H1 (cell line): Measurements from ENCODE around the gene GNAI1. TPM values are rescaled to one million over a fixed set of nuclear protein-coding genes. Genes with fewer than 3 reads are reported as not detected.

Source experiments
- CTCF ChIA-PET: fragments of 300-600 bp; sonication (Branson Sonifier 250); formaldehyde crosslinking; loops from one replicate; lab custom pipeline; 2021; ENCODE audit not compliant: partially characterized antibody; lab: Charles Lee
- POLR2A ChIA-PET: fragments of 300-600 bp; sonication (Branson Sonifier 250); formaldehyde crosslinking; loops from one replicate; lab custom pipeline; 2021; ENCODE audit warnings: inconsistent platforms; ENCODE audit not compliant: partially characterized antibody; lab: Charles Lee
- DNase-seq, 2 experiments: peaks; one replicate each; pipeline versions ENCODE4 v3.0.0 to v3.0.0-alpha.2; 2010 to 2022; ENCODE audit warnings: low spot score in 2 of 2, low read depth in 1 of 2, mixed read lengths in 1 of 2
- FAIRE-seq: peaks from 2 replicates; lab custom pipeline; 2011; peaks lifted over from hg19 to GRCh38; lab: Jason Lieb, UNC
- H2AFZ ChIP-seq: 2 replicates; pipeline ENCODE4 v1.8.1; 2012; ENCODE audit warnings: low read length, inconsistent platforms
- H2AK5ac ChIP-seq: 2 replicates; pipeline ENCODE4 v1.6.1; 2013; ENCODE audit warnings: low read depth, low read length
- H2BK120ac ChIP-seq: replicated peaks from 2 replicates; pipeline ENCODE3; 2013; ENCODE audit warnings: low read depth, low read length, inconsistent platforms
- H2BK12ac ChIP-seq: 2 replicates; pipeline ENCODE4 v1.6.1; 2013; ENCODE audit warnings: low read depth, low read length
- H2BK15ac ChIP-seq: 2 replicates; pipeline ENCODE4 v1.6.1; 2013; ENCODE audit warnings: low read length
- H2BK20ac ChIP-seq: 2 replicates; pipeline ENCODE4 v1.6.1; 2013; ENCODE audit warnings: low read length
- H2BK5ac ChIP-seq: 2 replicates; pipeline ENCODE4 v1.6.1; 2013; ENCODE audit warnings: low read depth, low read length
- H3K14ac ChIP-seq: 2 replicates; pipeline ENCODE4 v1.6.1; 2013; ENCODE audit warnings: inconsistent platforms; ENCODE audit not compliant: insufficient read length
- H3K18ac ChIP-seq: 2 replicates; pipeline ENCODE4 v1.6.1; 2013; ENCODE audit warnings: low read length; ENCODE audit errors: extremely low read depth
- H3K23ac ChIP-seq: 2 replicates; pipeline ENCODE4 v1.6.1; 2013; ENCODE audit warnings: inconsistent platforms; ENCODE audit not compliant: insufficient read length
- H3K23me2 ChIP-seq: 2 replicates; pipeline ENCODE4 v1.6.1; 2013; ENCODE audit warnings: low read depth, low read length
- H3K27ac ChIP-seq: 2 replicates; pipeline ENCODE4 v1.6.1; 2011; ENCODE audit warnings: low read depth, low read length, inconsistent platforms
- H3K27me3 ChIP-seq, 4 experiments: replicated peaks in 1 of 4; 1 replicate in 1 of 4; 2 replicates in 3 of 4; pipeline versions ENCODE4 v1.6.1 to v1.8.1; 2011 to 2013; ENCODE audit warnings: low read length in 3 of 4, mild to moderate bottlenecking in 3 of 4, inconsistent platforms in 2 of 4, mixed read lengths in 2 of 4, moderate library complexity in 1 of 4; ENCODE audit not compliant: control insufficient read depth in 3 of 4, insufficient read depth in 3 of 4; ENCODE audit errors: extremely low read depth in 1 of 4
- H3K36me3 ChIP-seq, 4 experiments: 2 replicates each; pipeline versions ENCODE4 v1.6.1 to v1.8.1; 2011 to 2013; ENCODE audit warnings: mild to moderate bottlenecking in 4 of 4, low read length in 3 of 4, moderate library complexity in 2 of 4, control low read depth in 1 of 4, inconsistent platforms in 1 of 4; ENCODE audit not compliant: insufficient read depth in 4 of 4, control insufficient read depth in 2 of 4
- H3K4ac ChIP-seq: replicated peaks from 2 replicates; pipeline ENCODE3; 2013; ENCODE audit warnings: low read length, low read depth, mixed read lengths, inconsistent platforms; ENCODE audit not compliant: insufficient read length
- H3K4me1 ChIP-seq, 4 experiments: replicated peaks in 1 of 4; 1 replicate in 1 of 4; 2 replicates in 3 of 4; pipeline versions ENCODE4 v1.6.1 to v1.8.1; 2011 to 2013; ENCODE audit warnings: low read length in 3 of 4, inconsistent platforms in 2 of 4, mixed read lengths in 1 of 4; ENCODE audit not compliant: insufficient read depth in 4 of 4, control insufficient read depth in 3 of 4
- H3K4me2 ChIP-seq, 2 experiments: 2 replicates each; pipeline versions ENCODE4 v1.6.1 to v1.8.1; 2011 to 2013; ENCODE audit warnings: low read depth in 2 of 2, low read length in 2 of 2, control low read depth in 1 of 2, inconsistent platforms in 1 of 2, mild to moderate bottlenecking in 1 of 2; ENCODE audit not compliant: insufficient read depth in 1 of 2
- H3K4me3 ChIP-seq, 4 experiments: fragments of 200-600, 300-600 bp in 1 of 4; sonication (generic), shearing (Covaris generic), sonication (Bioruptor Twin) in 1 of 4; 2 replicates each; pipeline versions ENCODE4 v1.5.1 to v1.8.1; 2011 to 2016; ENCODE audit warnings: low read length in 4 of 4, low read depth in 3 of 4, control low read depth in 2 of 4, inconsistent platforms in 2 of 4, mild to moderate bottlenecking in 2 of 4, mixed read lengths in 1 of 4, moderate library complexity in 1 of 4; ENCODE audit not compliant: insufficient read depth in 2 of 4; ENCODE audit errors: extremely low read depth in 1 of 4
- H3K56ac ChIP-seq: replicated peaks from 2 replicates; pipeline ENCODE3; 2013; ENCODE audit warnings: low read depth, mild to moderate bottlenecking, mixed read lengths, low read length, inconsistent platforms; ENCODE audit not compliant: insufficient read length
- H3K79me1 ChIP-seq: 2 replicates; pipeline ENCODE4 v1.6.1; 2013; ENCODE audit warnings: low read depth, low read length, control low read depth
- H3K79me2 ChIP-seq, 2 experiments: 2 replicates each; pipeline versions ENCODE4 v1.6.1 to v1.8.1; 2012 to 2013; ENCODE audit warnings: low read length in 2 of 2, mild to moderate bottlenecking in 2 of 2, inconsistent platforms in 1 of 2; ENCODE audit not compliant: insufficient read depth in 2 of 2, control insufficient read depth in 1 of 2
- H3K9ac ChIP-seq, 4 experiments: replicated peaks in 1 of 4; 1 replicate in 1 of 4; 2 replicates in 3 of 4; pipeline versions ENCODE4 v1.6.1 to v1.8.1; 2011 to 2013; ENCODE audit warnings: low read depth in 3 of 4, low read length in 3 of 4, control low read depth in 2 of 4, mild to moderate bottlenecking in 2 of 4, moderate library complexity in 2 of 4, inconsistent platforms in 1 of 4; ENCODE audit errors: extremely low read depth in 1 of 4
- H3K9me3 ChIP-seq, 2 experiments: 2 replicates each; pipeline versions ENCODE4 v1.6.1 to v1.8.1; 2012 to 2013; ENCODE audit warnings: mild to moderate bottlenecking in 2 of 2, moderate library complexity in 2 of 2, control low read depth in 1 of 2, inconsistent platforms in 1 of 2, low read depth in 1 of 2, low read length in 1 of 2, mixed read lengths in 1 of 2; ENCODE audit not compliant: insufficient read depth in 2 of 2
- H4K20me1 ChIP-seq, 2 experiments: replicated peaks in 1 of 2; 2 replicates each; pipeline versions ENCODE3 to v1.8.1; 2011 to 2013; ENCODE audit warnings: inconsistent platforms in 2 of 2, low read length in 2 of 2, mild to moderate bottlenecking in 1 of 2; ENCODE audit not compliant: insufficient read depth in 2 of 2, control insufficient read depth in 1 of 2
- H4K5ac ChIP-seq: 2 replicates; pipeline ENCODE4 v1.6.1; 2013; ENCODE audit warnings: low read length, low read depth, mixed read lengths, inconsistent platforms; ENCODE audit not compliant: insufficient read length
- H4K8ac ChIP-seq: 2 replicates; pipeline ENCODE4 v1.8.0; 2013; ENCODE audit warnings: mild to moderate bottlenecking, moderate library complexity, low read length, inconsistent platforms; ENCODE audit not compliant: insufficient read depth; ENCODE audit errors: extremely low read depth
- H4K91ac ChIP-seq: replicated peaks from 2 replicates; pipeline ENCODE3; 2013; ENCODE audit warnings: low read length, mixed read lengths, inconsistent platforms; ENCODE audit not compliant: insufficient read length
- ATF2 ChIP-seq: IDR thresholded peaks from 2 replicates; pipeline ENCODE4 v1.6.1; 2012; ENCODE audit warnings: low read length, inconsistent platforms
- BACH1 ChIP-seq: IDR thresholded peaks from 2 replicates; pipeline ENCODE4 v1.6.1; 2012; ENCODE audit warnings: low read length, improper control_type of control experiment
- BCL11A ChIP-seq, 2 experiments: IDR thresholded peaks; one replicate each; pipeline ENCODE4 v1.6.1; 2011; ENCODE audit warnings: low read depth in 2 of 2, low read length in 2 of 2, mild to moderate bottlenecking in 2 of 2
- CEBPB ChIP-seq: IDR thresholded peaks from 2 replicates; pipeline ENCODE4 v1.6.1; 2012; ENCODE audit warnings: low read depth, low read length
- CHD1 ChIP-seq: IDR thresholded peaks from 2 replicates; pipeline ENCODE4 v1.6.1; 2012; ENCODE audit warnings: low read depth, low read length, improper control_type of control experiment
- CREB1 ChIP-seq: IDR thresholded peaks from 2 replicates; pipeline ENCODE4 v1.6.1; 2012; ENCODE audit warnings: inconsistent platforms
- CTBP2 ChIP-seq: IDR thresholded peaks from 2 replicates; pipeline ENCODE4 v1.7.0; 2011; ENCODE audit warnings: borderline replicate concordance, mild to moderate bottlenecking, moderate library complexity, mixed read lengths, low read length; ENCODE audit not compliant: insufficient read depth, insufficient read length
- EZH2 ChIP-seq: fragments of 200-600 bp; sonication (generic); IDR thresholded peaks from 2 replicates; pipeline ENCODE4 v1.7.1; 2012; ENCODE audit warnings: low read depth, mild to moderate bottlenecking, moderate library complexity, low read length, inconsistent platforms; ENCODE audit not compliant: severe bottlenecking
- GTF2F1 ChIP-seq: IDR thresholded peaks from 2 replicates; pipeline ENCODE4 v1.6.1; 2012; ENCODE audit warnings: low read depth, low read length, improper control_type of control experiment, borderline replicate concordance
- JUN ChIP-seq: IDR thresholded peaks from 2 replicates; pipeline ENCODE4 v1.6.1; 2011; ENCODE audit warnings: low read depth, mild to moderate bottlenecking, improper control_type of control experiment, low read length
- JUND ChIP-seq: IDR thresholded peaks from 2 replicates; pipeline ENCODE4 v1.6.1; 2011; ENCODE audit warnings: mild to moderate bottlenecking, improper control_type of control experiment, low read length
- KDM4A ChIP-seq: IDR thresholded peaks from one replicate; pipeline ENCODE4 v1.7.1; 2012; ENCODE audit warnings: low read depth, mild to moderate bottlenecking, moderate library complexity, low read length, inconsistent platforms; ENCODE audit not compliant: severe bottlenecking
- POLR2A ChIP-seq, 2 experiments: IDR thresholded peaks; 1 replicate in 1 of 2; 2 replicates in 1 of 2; pipeline ENCODE4 v1.6.1; 2011; ENCODE audit warnings: low read depth in 2 of 2, low read length in 2 of 2, mild to moderate bottlenecking in 2 of 2; ENCODE audit errors: control extremely low read depth in 1 of 2
- SP1 ChIP-seq: IDR thresholded peaks from 2 replicates; pipeline ENCODE4 v1.6.1; 2011; ENCODE audit warnings: low read depth, low read length
- WGBS, 2 experiments: shearing (Covaris generic) in 1 of 2; methylation state at CpG; one replicate each; pipeline versions ENCODE4 v1.1.6 to v1.1.7; 2013 to 2015; ENCODE audit warnings: low lambda C conversion rate in 2 of 2, mixed read lengths in 2 of 2, inconsistent platforms in 1 of 2, low coverage in 1 of 2, missing lambda C conversion rate in 1 of 2; ENCODE audit not compliant: insufficient replicate concordance in 2 of 2, insufficient coverage in 1 of 2, insufficient read length in 1 of 2; ENCODE audit errors: extremely low coverage in 1 of 2, missing lambda C conversion rate in 1 of 2; 5-methylcytosine and 5-hydroxymethylcytosine counted together
- polyA plus RNA-seq, 7 experiments: library from polyadenylated mRNA; depleted of rRNA in 3 of 7; stranded (reverse) in 5 of 7; unstranded in 2 of 7; fragments of >200 nt in 5 of 7; fragments of 200-250 nt in 2 of 7; gene quantifications; 1 replicate in 5 of 7; 2 replicates in 1 of 7; 4 replicates in 1 of 7; pipeline versions ENCODE4 v1.2.1 to v1.2.3, GENCODE V29; 2011 to 2013; ENCODE audit warnings: missing spikeins in 2 of 7, mixed read lengths in 2 of 7
- total RNA-seq: library from RNA; stranded (reverse); fragmentation: NEBNext Ultra II Directional; extraction: Animal tissue kit (Norgen Biotek cat#: 25700); gene quantifications from 2 replicates; pipeline ENCODE4 v1.2.1, GENCODE V29; 2021

The GNAI1 gene
- total and polyA plus RNA-seq, 2 of the 8 experiments (the other 6 are each of a cell fraction or from before 2014, with no cell fraction given), result 8.0 to 29.5 TPM

DNA sequence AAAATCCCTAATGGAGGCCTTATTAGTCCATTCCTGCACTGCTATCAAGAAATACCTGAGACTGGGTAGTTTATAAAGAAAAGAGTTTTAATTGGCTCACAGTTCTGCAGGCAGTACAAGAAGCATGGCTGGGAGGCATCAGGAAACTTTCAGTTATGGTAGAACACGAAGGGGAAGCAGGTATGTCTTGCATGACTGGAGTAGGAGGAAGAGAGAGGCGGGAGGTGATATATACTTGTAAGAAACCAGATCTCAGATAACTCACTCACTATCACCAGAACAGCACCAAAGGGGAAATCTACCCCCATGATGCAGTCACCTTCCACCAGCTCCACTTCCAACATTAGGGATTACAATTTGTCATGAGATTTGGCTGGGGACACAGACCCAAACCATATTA, 35.8 kb downstream of the GNAI1 start:
- Histone ChIP-seq H2AK5ac (no peak overlapping the region), H3K4me1 (peaks cover 2 to 10% (median 4%) of the 10 kb centered on the region in 4 experiments; a peak in 4 of 7 replicates), H3K18ac (no peak overlapping the region), H3K4me2 (no peak overlapping the region), H3K79me2 (peaks cover 0 to 87% of the 10 kb centered on the region in 2 experiments; a peak in 3 of 4 replicates), H3K27me3 (no peaks in the 10 kb centered on the region), H3K9me3 (no peaks in the 10 kb centered on the region), H3K23me2 (no peaks in the 10 kb centered on the region), H3K14ac (no peak overlapping the region), H3K9ac (no peak overlapping the region), H3K56ac (no peak overlapping the region), H2AFZ (no peak overlapping the region), H2BK120ac (no peak overlapping the region), H4K5ac (no peak overlapping the region), H4K8ac (no peak overlapping the region), H3K4ac (no peak overlapping the region), H4K91ac (no peak overlapping the region), H3K23ac (no peak overlapping the region), H3K36me3 (no peaks in the 10 kb centered on the region; a peak in 1 of 8 replicates), H2BK20ac (no peak overlapping the region), H2BK15ac (no peak overlapping the region), H3K4me3 (no peak overlapping the region), H3K79me1 (0 out of 2 replicates have a peak, but pooled peaks cover 3% of the 10 kb centered on the region), H4K20me1 (peaks cover 0 to 2% of the 10 kb centered on the region in 2 experiments), H2BK5ac (no peak overlapping the region), H3K27ac (no peak overlapping the region), H2BK12ac (no peak overlapping the region)
- FAIRE-seq, result no peak
- POLR2A ChIA-PET, result no interaction called here
- no peak for DNase-seq
- CTCF ChIA-PET, result interaction anchor here (1.4 kb wide), 1 partner anchor 10 kb away, joined by 5 read pairs; no protein-coding TSS in a partner anchor
- 81% methylated on average over 2 of the region's 2 CpGs; no CpG with 5 or more reads in 1 of the 2 experiments for WGBS, 2 experiments
- no peak for TF ChIP-seq SP1
- TF ChIP-seq EZH2, result no peak
- TF ChIP-seq KDM4A, result no peak
- no peak for TF ChIP-seq BCL11A (IDR thresholded peaks at IDR 0.05; ENCODE audit: low read depth in 2 of 2, low read length in 2 of 2)
- no peak for TF ChIP-seq POLR2A (IDR thresholded peaks at IDR 0.05; ENCODE audit: control extremely low read depth in 1 of 2, low read depth in 2 of 2, low read length in 2 of 2)
- TF ChIP-seq CREB1, result no peak
- no peak for TF ChIP-seq CHD1
- no peak for TF ChIP-seq JUN
- no peak for TF ChIP-seq ATF2
- TF ChIP-seq CTBP2, result no peak
- TF ChIP-seq BACH1, result no peak
- no peak for TF ChIP-seq CEBPB
- TF ChIP-seq JUND, result no peak
- no peak for TF ChIP-seq GTF2F1
